Body of pancreas (tissue), 4 donors: ENCODE data around the gene RGL3.

Experiments
- CTCF ChIP-seq, 7 experiments: fragments of 450-650 bp in 4 of 7; fragments of 200-600 bp in 3 of 7; sonication (generic) in 3 of 7; IDR thresholded peaks; one replicate each; pipeline ENCODE4 v1.5.1; 2016 to 2019; ENCODE audit warnings: antibody characterized with exemption in 7 of 7
- POLR2A ChIP-seq, 3 donors: fragments of 450-650 bp; IDR thresholded peaks; one replicate each; pipeline ENCODE4 v1.6.1; 2016; ENCODE audit warnings: antibody characterized with exemption in 3 of 3, mild to moderate bottlenecking in 2 of 3

DNA sequence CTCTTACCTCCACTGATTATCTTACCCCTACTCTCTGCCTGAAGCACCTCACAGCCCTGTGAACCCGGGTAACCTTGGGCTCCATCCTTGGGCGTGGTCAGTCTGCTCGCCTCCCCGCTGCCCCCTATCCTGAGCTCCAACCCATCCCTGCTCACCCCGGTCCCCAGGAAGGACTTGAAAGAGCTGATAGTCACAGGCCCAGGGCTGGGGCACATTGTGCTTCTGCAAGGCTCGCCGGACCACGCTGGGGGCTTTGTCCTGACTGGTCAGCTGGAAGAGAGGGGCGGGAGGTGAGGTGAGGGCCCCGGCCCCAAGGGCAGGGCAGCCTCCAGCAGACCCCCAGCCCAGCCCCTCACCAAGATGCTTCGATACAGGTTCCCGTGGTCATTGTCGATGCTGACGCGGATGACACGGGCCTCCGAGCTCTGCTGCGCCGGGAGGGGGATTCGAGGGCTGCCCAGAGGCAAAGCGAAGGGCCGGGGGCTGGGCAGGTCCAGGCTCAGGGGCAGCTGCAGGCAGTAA lies 22.0 kb downstream of the RGL3 start:
- TF ChIP-seq CTCF (IDR thresholded peaks at IDR 0.05): no peak
- TF ChIP-seq POLR2A (IDR thresholded peaks at IDR 0.05): no peak
